Effector CD8-positive, alpha-beta T cell (primary cell): ENCODE data around the gene RNPC3.
"Not testable (repeated sequence)": the region's sequence is repeated elsewhere in the genome, so short reads cannot be mapped to it uniquely, and the experiment has no call there.

Source experiments
- DNase-seq: peaks from one replicate; lab custom pipeline; 2025; lab: John Stamatoyannopoulos, UW

RNPC3 gene

GRCh38 chr1:103560427-103560826 is 34.9 kb downstream of the RNPC3 start:
- DNase-seq = no peak

GRCh38 chr1:103561124-103561523 is 35.6 kb downstream of the RNPC3 start:
- DNase-seq = not testable (repeated sequence)

- DNase-seq = no peak
These were observed 36.3 kb downstream of the RNPC3 start for GRCh38 chr1:103561643-103562395.

- no peak for DNase-seq
These were observed 37.6 kb downstream of the RNPC3 start for GRCh38 chr1:103563056-103563455.

GRCh38 chr1:103569493-103569892 is 44.0 kb downstream of the RNPC3 start:
- no peak for DNase-seq

- not testable (repeated sequence) for DNase-seq
These were observed 45.8 kb downstream of the RNPC3 start, which contains the start of gene AMY2B for GRCh38 chr1:103571289-103571688. TSS of gene AMY2B (plus strand) at chr1:103571589. CDS start at chr1:103571603, 14 bp downstream.

- DNase-seq = no peak
These were observed 50.6 kb downstream of the RNPC3 start for GRCh38 chr1:103576065-103576464.

- not testable (repeated sequence) for DNase-seq
These were observed 51.3 kb downstream of the RNPC3 start for GRCh38 chr1:103576784-103577183.

GRCh38 chr1:103582464-103582863 is 57.0 kb downstream of the RNPC3 start:
- DNase-seq = no peak

- no peak for DNase-seq
These were observed 58.4 kb downstream of the RNPC3 start for GRCh38 chr1:103583887-103584286.

GRCh38 chr1:103584537-103584936 is 59.0 kb downstream of the RNPC3 start:
- no peak for DNase-seq

GRCh38 chr1:103602740-103603139 is 77.2 kb downstream of the RNPC3 start:
- DNase-seq = not testable (repeated sequence)
